ENCODE measurements around the gene CC2D1B. TPM values are rescaled to one million over a fixed set of nuclear protein-coding genes. Genes with fewer than 3 reads are reported as not detected.
"Not testable (repeated sequence)": the region's sequence is repeated elsewhere in the genome, so short reads cannot be mapped to it uniquely, and the experiment has no call there.

The CC2D1B gene
- total RNA-seq, 1 donor from 2014 or later = 45.4 TPM

DNA sequence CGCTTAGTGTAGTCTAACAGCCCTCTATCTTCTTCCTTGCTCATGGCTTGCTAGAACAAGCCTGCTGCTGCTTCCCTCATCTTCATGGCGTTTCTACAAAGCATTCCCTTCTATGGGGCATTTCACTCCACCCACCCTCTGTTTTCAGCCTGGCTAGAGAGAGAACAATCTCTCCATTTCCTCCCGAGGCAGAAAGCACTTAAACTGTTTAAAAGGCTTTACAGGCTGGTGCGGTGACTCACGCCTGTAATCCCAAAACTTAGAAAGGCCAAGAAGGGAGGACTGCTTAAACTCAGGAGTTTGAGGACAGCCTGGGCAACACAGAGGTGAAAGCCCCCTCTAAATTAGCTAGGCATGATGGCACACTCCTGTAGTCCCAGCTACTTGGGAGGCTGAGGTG lies 20.5 kb upstream of the CC2D1B start:
- Histone ChIP-seq H3K4me1 (no peaks in the 10 kb centered on the region), H3K27ac (no peak overlapping the region), H3K4me3 (no peak overlapping the region), H3K36me3 (no peaks in the 10 kb centered on the region), H3K27me3 (no peaks in the 10 kb centered on the region), H3K9me3 (no peaks in the 10 kb centered on the region)
- intact Hi-C loops (cut with DNase I) = no loop called here
- TF ChIP-seq, protein P1, sequence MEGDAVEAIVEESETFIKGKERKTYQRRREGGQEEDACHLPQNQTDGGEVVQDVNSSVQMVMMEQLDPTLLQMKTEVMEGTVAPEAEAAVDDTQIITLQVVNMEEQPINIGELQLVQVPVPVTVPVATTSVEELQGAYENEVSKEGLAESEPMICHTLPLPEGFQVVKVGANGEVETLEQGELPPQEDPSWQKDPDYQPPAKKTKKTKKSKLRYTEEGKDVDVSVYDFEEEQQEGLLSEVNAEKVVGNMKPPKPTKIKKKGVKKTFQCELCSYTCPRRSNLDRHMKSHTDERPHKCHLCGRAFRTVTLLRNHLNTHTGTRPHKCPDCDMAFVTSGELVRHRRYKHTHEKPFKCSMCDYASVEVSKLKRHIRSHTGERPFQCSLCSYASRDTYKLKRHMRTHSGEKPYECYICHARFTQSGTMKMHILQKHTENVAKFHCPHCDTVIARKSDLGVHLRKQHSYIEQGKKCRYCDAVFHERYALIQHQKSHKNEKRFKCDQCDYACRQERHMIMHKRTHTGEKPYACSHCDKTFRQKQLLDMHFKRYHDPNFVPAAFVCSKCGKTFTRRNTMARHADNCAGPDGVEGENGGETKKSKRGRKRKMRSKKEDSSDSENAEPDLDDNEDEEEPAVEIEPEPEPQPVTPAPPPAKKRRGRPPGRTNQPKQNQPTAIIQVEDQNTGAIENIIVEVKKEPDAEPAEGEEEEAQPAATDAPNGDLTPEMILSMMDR (IDR thresholded peaks at IDR 0.05) = no peak
- no peak for DNase-seq (ENCODE audit: low spot score in 2 of 2)

DNA sequence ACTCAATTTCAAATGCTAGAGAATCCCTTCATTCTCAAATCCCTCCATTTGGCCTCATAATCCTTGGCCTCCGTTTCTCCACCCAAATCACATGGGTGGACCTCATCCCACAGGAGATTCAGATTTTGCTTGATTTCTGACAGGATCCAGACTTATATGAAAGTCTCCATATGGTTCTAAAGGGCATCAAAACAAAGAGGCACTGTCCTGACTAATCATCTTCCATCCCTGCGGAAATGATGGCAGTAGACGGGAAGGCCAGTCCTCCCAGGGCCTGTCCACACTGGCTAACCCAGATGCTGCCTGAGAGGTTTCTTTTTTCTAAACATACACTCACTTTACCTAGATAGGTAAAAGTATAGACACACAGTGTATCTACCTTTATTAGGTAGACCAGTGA lies 19.4 kb upstream of the CC2D1B start:
- Histone ChIP-seq H3K27me3 (no peaks in the 10 kb centered on the region), H3K27ac (no peak overlapping the region), H3K9me3 (no peaks in the 10 kb centered on the region), H3K4me1 (no peaks in the 10 kb centered on the region), H3K4me3 (no peak overlapping the region), H3K36me3 (no peaks in the 10 kb centered on the region)
- DNase-seq (ENCODE audit: low spot score in 2 of 2) = no peak
- intact Hi-C loops (cut with DNase I) = no loop called here
- TF ChIP-seq, protein P1 (IDR thresholded peaks at IDR 0.05) = no peak

DNA sequence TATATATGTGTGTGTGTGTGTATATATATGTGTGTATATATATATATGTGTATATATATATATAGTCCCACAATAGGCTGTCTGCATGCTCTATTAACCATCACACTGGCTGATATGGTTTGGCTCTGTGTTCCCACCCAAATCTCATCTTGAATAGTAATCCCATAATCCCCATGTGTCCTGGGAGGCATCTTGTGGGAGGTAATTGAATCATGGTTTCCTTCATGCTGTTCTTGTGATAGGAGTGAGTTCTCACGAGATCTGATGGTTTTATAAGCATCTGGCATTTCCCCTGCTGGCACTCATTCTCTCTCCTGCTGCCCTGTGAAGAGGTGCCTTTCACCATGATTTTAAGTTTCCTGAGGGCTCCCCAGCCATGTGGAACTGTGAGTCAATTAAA lies 3.8 kb upstream of the CC2D1B start:
- not testable (repeated sequence) for H3K9me3 ChIP-seq; H3K4me1 ChIP-seq; DNase-seq (ENCODE audit: low spot score in 2 of 2); H3K27me3 ChIP-seq; H3K36me3 ChIP-seq; H3K27ac ChIP-seq; H3K4me3 ChIP-seq
- intact Hi-C loops (cut with DNase I) = loop anchor here (5.0 to 10.0 kb wide), 6 partner anchors 313 to 955 kb away; partner anchors contain the start of genes BTF3L4, COA7, CPT2 and ECHDC2

DNA sequence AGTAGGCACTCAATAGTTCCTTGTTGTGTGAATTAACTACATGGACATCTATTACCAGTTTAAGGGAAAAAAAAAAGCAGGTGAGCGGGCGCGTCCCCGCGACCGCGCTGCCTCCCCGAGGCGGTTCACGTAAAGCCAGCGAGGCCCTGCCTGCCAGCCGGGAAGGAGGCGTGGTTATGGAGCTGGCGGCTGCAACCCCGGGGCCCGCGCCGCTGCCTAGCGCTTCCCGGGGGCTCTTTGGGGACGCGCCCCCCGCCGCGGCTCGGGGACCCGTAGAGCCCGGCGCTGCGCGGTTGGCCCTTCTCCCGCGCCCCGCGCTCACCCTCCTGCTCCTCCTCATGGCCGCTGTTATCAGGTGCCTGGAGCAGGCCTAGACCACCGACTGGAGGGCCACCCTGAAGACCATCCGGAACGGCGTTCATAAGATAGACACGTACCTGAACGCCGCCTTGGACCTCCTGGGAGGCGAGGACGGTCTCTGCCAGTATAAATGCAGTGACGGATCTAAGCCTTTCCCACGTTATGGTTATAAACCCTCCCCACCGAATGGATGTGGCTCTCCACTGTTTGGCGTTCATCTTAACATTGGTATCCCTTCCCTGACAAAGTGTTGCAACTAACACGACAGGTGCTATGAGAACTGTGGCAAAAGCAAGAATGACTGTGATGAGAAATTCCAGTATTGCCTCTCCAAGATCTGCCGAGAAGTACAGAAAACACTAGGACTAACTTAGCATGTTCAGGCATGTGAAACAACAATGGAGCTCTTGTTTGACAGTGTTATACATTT lies 2.6 kb upstream of the CC2D1B start:
- Histone ChIP-seq H3K4me3 (peak overlapping the region; percentile 32 to 67), H3K36me3 (peaks cover 0 to under 1% of the 10 kb centered on the region in 2 donors), H3K27me3 (no peaks in the 10 kb centered on the region), H3K4me1 (peaks cover 2 to 14% of the 10 kb centered on the region in 2 donors), H3K27ac (peak overlapping the region; percentile 13 to 52), H3K9me3 (no peaks in the 10 kb centered on the region)
- intact Hi-C loops (cut with DNase I) = loop anchor here (5.0 to 10.0 kb wide), 6 partner anchors 311 to 956 kb away; partner anchors contain the start of genes BTF3L4, COA7, CPT2 and ECHDC2
- no peak for DNase-seq (ENCODE audit: low spot score in 2 of 2)
- TF ChIP-seq, protein P1 (IDR thresholded peaks at IDR 0.05) = peak in 1 of 3 experiments; percentile 26

DNA sequence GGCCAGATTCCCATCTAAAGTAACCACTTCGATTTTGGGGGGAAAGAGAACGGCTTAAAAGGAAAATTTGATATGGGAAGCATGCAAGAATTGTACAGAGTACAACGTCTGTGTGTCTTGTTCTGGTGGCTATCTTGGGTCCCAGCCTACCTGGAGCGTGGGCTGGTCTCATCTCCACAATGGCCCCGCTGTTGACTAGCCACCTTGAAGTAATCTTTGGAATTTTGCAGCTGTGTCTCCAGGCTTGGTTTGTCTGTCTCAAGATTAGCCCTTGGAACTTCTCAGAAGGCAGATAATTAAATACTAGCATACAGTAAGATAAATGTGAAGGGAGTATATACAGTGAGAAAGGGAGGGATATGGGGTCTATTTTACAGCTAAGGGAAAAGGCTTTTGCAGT lies 1.3 kb upstream of the CC2D1B start:
- no peaks in the 10 kb centered on the region for H3K9me3 ChIP-seq
- no peak for DNase-seq (ENCODE audit: low spot score in 2 of 2)
- TF ChIP-seq, protein P1 (IDR thresholded peaks at IDR 0.05) = no peak
- H3K27me3 ChIP-seq = no peaks in the 10 kb centered on the region
- H3K36me3 ChIP-seq = peaks cover 9 to 11% of the 10 kb centered on the region in 2 donors
- H3K27ac ChIP-seq = no peak overlapping the region
- peaks cover 2 to 14% of the 10 kb centered on the region in 2 donors for H3K4me1 ChIP-seq
- intact Hi-C loops (cut with DNase I) = loop anchor here (5.0 to 10.0 kb wide), 6 partner anchors 310 to 958 kb away; partner anchors contain the start of genes BTF3L4, COA7, CPT2 and ECHDC2
- no peak overlapping the region for H3K4me3 ChIP-seq

DNA sequence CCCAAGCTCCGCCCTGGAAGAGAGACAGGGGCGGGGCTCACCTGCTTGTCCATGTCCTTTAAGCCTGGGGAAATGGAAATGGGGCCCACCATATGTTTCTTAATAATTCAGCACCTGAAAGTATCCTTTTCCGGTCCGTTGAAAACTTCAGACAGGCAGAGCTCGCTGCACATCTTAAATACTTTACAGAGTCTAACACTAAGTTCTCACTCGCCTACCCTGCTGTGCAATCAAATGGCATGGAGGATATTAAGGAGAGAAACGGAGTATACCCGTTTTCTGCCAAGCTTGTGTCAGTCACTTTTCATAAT lies 467 bp upstream of the CC2D1B start:
- Histone ChIP-seq H3K27ac (peak overlapping the region; percentile 92 to 96), H3K36me3 (peaks cover 16 to 19% of the 10 kb centered on the region in 2 donors), H3K4me3 (peak overlapping the region; percentile 90 to 94), H3K9me3 (no peaks in the 10 kb centered on the region), H3K4me1 (peaks cover 2 to 14% of the 10 kb centered on the region in 2 donors), H3K27me3 (no peaks in the 10 kb centered on the region)
- intact Hi-C loops (cut with DNase I) = loop anchor here (1.0 to 10.0 kb wide), 7 partner anchors 38 to 958 kb away; partner anchors contain the start of genes BTF3L4, COA7, CPT2 and ECHDC2
- no peak for DNase-seq (ENCODE audit: low spot score in 2 of 2)
- TF ChIP-seq, protein P1 (IDR thresholded peaks at IDR 0.05) = no peak

Measured in ascending aorta (tissue), 2 donors.